Lower leg skin (tissue), 4 donors: ENCODE results near the gene FOXP3. TPM values are rescaled to one million over a fixed set of nuclear protein-coding genes. Genes with fewer than 3 reads are reported as not detected.

Experiments used
- DNase-seq, 2 donors: peaks; one replicate each; pipeline ENCODE4 v3.0.0-alpha.2; 2019; ENCODE audit warnings: low spot score in 2 of 2
- H3K4me3 ChIP-seq: fragments of 200-600 bp; sonication (generic); 2 replicates; pipeline ENCODE4 v1.5.1; 2017; ENCODE audit warnings: mild to moderate bottlenecking, low read depth; ENCODE audit not compliant: poor library complexity, severe bottlenecking
- CTCF ChIP-seq, 3 donors: fragments of 450-650 bp; IDR thresholded peaks; one replicate each; pipeline ENCODE4 v1.5.1; 2016; ENCODE audit warnings: antibody characterized with exemption in 3 of 3, mild to moderate bottlenecking in 3 of 3, moderate library complexity in 2 of 3
- POLR2A ChIP-seq, 2 donors: fragments of 450-650 bp; IDR thresholded peaks; one replicate each; pipeline ENCODE4 v1.6.1; 2016 to 2017; ENCODE audit warnings: antibody characterized with exemption in 2 of 2, mild to moderate bottlenecking in 1 of 2, moderate library complexity in 1 of 2
- whole genome bisulfite sequencing, 2 donors: methylation state at CpG; one replicate each; pipeline ENCODE4 v1.1.5; 2018; 5-methylcytosine and 5-hydroxymethylcytosine counted together
- intact Hi-C: fragments of 100-400 bp; cut with DNase I; formaldehyde crosslinking; loops from one replicate; pipeline ENCODE4 v1.15.0; 2023; ENCODE audit warnings: low total_unique reads
- total RNA-seq, 4 donors: library from RNA; depleted of rRNA; stranded (reverse); fragments of >200 nt; gene quantifications; one replicate each; pipeline ENCODE4 v1.1.0, GENCODE V29; 2016

FOXP3 gene
- total RNA-seq, 4 donors from 2014 or later: 0.69 to 1.1 (median 0.92) TPM

GRCh38 chrX:49263631-49264030 is 879 bp downstream of the FOXP3 start:
- no peak overlapping the region for H3K4me3 ChIP-seq
- TF ChIP-seq CTCF (IDR thresholded peaks at IDR 0.05): no peak
- no peak for TF ChIP-seq POLR2A (IDR thresholded peaks at IDR 0.05)
- DNase-seq: no peak
- intact Hi-C loops: no loop called here
- 80 to 86% methylated on average over 9 to 10 of the region's 10 CpGs for WGBS, 2 donors

GRCh38 chrX:49262603-49263002 is 1.9 kb downstream of the FOXP3 start:
- H3K4me3 ChIP-seq: no peak overlapping the region
- no peak for DNase-seq
- TF ChIP-seq POLR2A (IDR thresholded peaks at IDR 0.05): no peak
- no peak for TF ChIP-seq CTCF (IDR thresholded peaks at IDR 0.05)
- intact Hi-C loops: no loop called here
- 46 to 81% methylated on average over 1 of the region's 1 CpG for WGBS, 2 donors

- 93 to 98% methylated on average over 9 to 17 of the region's 17 CpGs for WGBS, 2 donors
- intact Hi-C loops: no loop called here
- no peak for DNase-seq
- TF ChIP-seq CTCF (IDR thresholded peaks at IDR 0.05) (no peak), POLR2A (IDR thresholded peaks at IDR 0.05) (no peak)
- H3K4me3 ChIP-seq: no peak overlapping the region
These were observed 4.1 kb downstream of the FOXP3 start for GRCh38 chrX:49260221-49260985.

GRCh38 chrX:49258749-49259124 is 5.8 kb downstream of the FOXP3 start:
- DNase-seq: no peak
- no peak for TF ChIP-seq POLR2A (IDR thresholded peaks at IDR 0.05)
- no peak for TF ChIP-seq CTCF (IDR thresholded peaks at IDR 0.05)
- 92 to 93% methylated on average over 4 to 5 of the region's 5 CpGs for WGBS, 2 donors
- intact Hi-C loops: no loop called here
- H3K4me3 ChIP-seq: no peak overlapping the region

GRCh38 chrX:49257846-49258748 is 6.4 kb downstream of the FOXP3 start:
- TF ChIP-seq CTCF (IDR thresholded peaks at IDR 0.05): no peak
- 69 to 78% methylated on average over 4 to 20 of the region's 20 CpGs for WGBS, 2 donors
- intact Hi-C loops: no loop called here
- H3K4me3 ChIP-seq: no peak overlapping the region
- no peak for DNase-seq
